K562 (cell line): ENCODE measurements around the gene RXRB. TPM values are rescaled to one million over a fixed set of nuclear protein-coding genes. Genes with fewer than 3 reads are reported as not detected.
A peak's percentile ranks its signal among the peaks of the same experiment; 100 is the strongest.

Experiments used
- ARID2 ChIP-seq: fragments of 450-650 bp; IDR thresholded peaks from 2 replicates; pipeline ENCODE4 v1.6.1; 2017; ENCODE audit warnings: antibody characterized with exemption, mild to moderate bottlenecking
- ARNT ChIP-seq, 2 experiments: fragments of 450-650 bp; IDR thresholded peaks; 2 replicates each; pipeline ENCODE4 v1.6.1; 2016; ENCODE audit warnings: mild to moderate bottlenecking in 1 of 2
- CBFA2T3 ChIP-seq: fragments of 450-650 bp; IDR thresholded peaks from 2 replicates; pipeline ENCODE4 v1.6.1; 2017
- CREM ChIP-seq: IDR thresholded peaks from 2 replicates; pipeline ENCODE4 v1.6.1; 2014; ENCODE audit warnings: antibody characterized with exemption, low read depth
- CUX1 ChIP-seq: fragments of 200-800 bp; sonication (Bioruptor generic); IDR thresholded peaks from 2 replicates; pipeline ENCODE4 v1.6.1; 2016; ENCODE audit warnings: missing genetic modification characterization, missing compliant biosample characterization
- FOXA3 ChIP-seq, 2 experiments: fragments of 450-650 bp in 1 of 2; sonication (generic) in 1 of 2; formaldehyde crosslinking; IDR thresholded peaks in 1 of 2; conservative IDR thresholded peaks in 1 of 2; 2 replicates each; pipeline versions ENCODE4 v1.4.0 to v1.8.0; 2020 to 2022; ENCODE audit warnings: mild to moderate bottlenecking in 2 of 2, missing genetic modification reagents in 1 of 2
- GABPA ChIP-seq: fragments of 200-800 bp; sonication (Bioruptor generic); conservative IDR thresholded peaks from 2 replicates; pipeline ENCODE4 v1.6.1; 2016; ENCODE audit warnings: low read depth, missing genetic modification characterization, missing compliant biosample characterization
- HDAC1 ChIP-seq, 2 experiments: fragments of 450-650 bp; IDR thresholded peaks; 2 replicates each; pipeline ENCODE4 v1.6.1; 2016 to 2017; ENCODE audit warnings: inconsistent platforms in 1 of 2, mild to moderate bottlenecking in 1 of 2, moderate library complexity in 1 of 2
- MXI1 ChIP-seq: IDR thresholded peaks from 2 replicates; pipeline ENCODE4 v1.6.1; 2011; ENCODE audit warnings: low read depth, mild to moderate bottlenecking, improper control_type of control experiment, low read length
- NR1H2 ChIP-seq: sonication (generic); formaldehyde crosslinking; IDR thresholded peaks from 2 replicates; pipeline ENCODE4 v1.4.0; 2020; ENCODE audit warnings: mild to moderate bottlenecking, missing genetic modification reagents
- PHF8 ChIP-seq: fragments of 200-600 bp; sonication (generic); IDR thresholded peaks from 2 replicates; pipeline ENCODE4 v1.6.1; 2012; ENCODE audit warnings: mixed run types, mild to moderate bottlenecking, inconsistent platforms, low read length, moderate library complexity, borderline replicate concordance
- POLR2A ChIP-seq: fragments of 450-650 bp; conservative IDR thresholded peaks from 2 replicates; pipeline ENCODE4 v1.6.1; 2016
- PRPF4 ChIP-seq: fragments of 200-400 bp; formaldehyde crosslinking; IDR thresholded peaks from one replicate; pipeline ENCODE4 v1.6.1; 2017; ENCODE audit warnings: low read length, low read depth, mild to moderate bottlenecking; ENCODE audit not compliant: insufficient read depth, poor library complexity, severe bottlenecking
- RCOR1 ChIP-seq, 2 experiments: IDR thresholded peaks; 2 replicates each; pipeline ENCODE4 v1.6.1; 2012; ENCODE audit warnings: low read depth in 2 of 2, low read length in 2 of 2, borderline replicate concordance in 1 of 2, improper control_type of control experiment in 1 of 2
- RHOXF2B ChIP-seq: fragments of 250-450 bp; sonication (Bioruptor Pico); conservative IDR thresholded peaks from 2 replicates; pipeline ENCODE4 v1.5.1; 2021
- SMAD1 ChIP-seq: fragments of 150-350 bp; IDR thresholded peaks from 2 replicates; pipeline ENCODE4 v1.6.1; 2014; ENCODE audit warnings: low read length, low read depth; ENCODE audit not compliant: partially characterized antibody
- TAF7 ChIP-seq: fragments of 450-650 bp; IDR thresholded peaks from 2 replicates; pipeline ENCODE4 v1.6.1; 2016; ENCODE audit warnings: missing genetic modification characterization, missing compliant biosample characterization
- TEAD4 ChIP-seq, 2 experiments: sonication (generic) in 1 of 2; formaldehyde crosslinking in 1 of 2; IDR thresholded peaks; 2 replicates each; pipeline versions ENCODE4 v1.6.1 to v1.8.0; 2012 to 2022; ENCODE audit warnings: borderline replicate concordance in 1 of 2, inconsistent platforms in 1 of 2, low read length in 1 of 2, mild to moderate bottlenecking in 1 of 2, missing genetic modification reagents in 1 of 2
- ZBTB12 ChIP-seq: fragments of 250-450 bp; sonication (Bioruptor Pico); IDR thresholded peaks from 2 replicates; pipeline ENCODE4 v1.4.0; 2020
- ZNF79 ChIP-seq: fragments of 250-450 bp; sonication (Bioruptor Pico); IDR thresholded peaks from 2 replicates; pipeline ENCODE4 v1.4.0; 2020; ENCODE audit warnings: low read depth, mild to moderate bottlenecking, moderate library complexity
- polyA plus RNA-seq, 8 experiments: library from polyadenylated mRNA; depleted of rRNA in 4 of 8; stranded (reverse) in 5 of 8; unstranded in 3 of 8; fragments of >200 nt; fragmentation: Nextera tagmentation in 2 of 8; fragmentation: Illumina TruSeq in 1 of 8; extraction: Ambion mirVana in 2 of 8; extraction: Trizol in 1 of 8; gene quantifications; 2 replicates each; pipeline versions ENCODE4 v1.2.1 to v1.2.3, GENCODE V29; 2011 to 2014; ENCODE audit warnings: inconsistent platforms in 1 of 8, missing spikeins in 1 of 8
- total RNA-seq, 7 experiments: library from RNA; depleted of rRNA in 6 of 7; stranded (reverse); fragments of >200 nt in 6 of 7; fragmentation: Illumina TruSeq in 2 of 7; extraction: Trizol in 2 of 7; gene quantifications; 2 replicates each; pipeline versions ENCODE4 v1.2.1 to v1.2.3, GENCODE V29; 2011 to 2021; ENCODE audit warnings: low replicate concordance in 1 of 7

RXRB gene
- total and polyA plus RNA-seq, 9 of the 15 experiments (the other 6 are each of a cell fraction or from before 2014, with no cell fraction given): 0.76 to 35.5 (median 18.4) TPM

GRCh38 chr6:33248932-33249731 lies 48.7 kb upstream of the RXRB start (continued):
- TF ChIP-seq CUX1 (CRISPR knock-in tag) (no peak), CBFA2T3 (peak; percentile 28; the same call in 1 of the 2 replicates), PRPF4 (no peak), TEAD4 (IDR thresholded peaks at IDR 0.05; ENCODE audit: low read length) (no peak; the same call in 1 of the 2 replicates), TEAD4 (CRISPR knock-in tag; IDR thresholded peaks at IDR 0.05; ENCODE audit: borderline replicate concordance) (no peak), GABPA (tag) (peak; percentile 18), SMAD1 (peak; percentile 24), TAF7 (tag) (peak; percentile 75), RHOXF2B (no peak), ARNT (IDR thresholded peaks at IDR 0.05) (no peak), MXI1 (0 out of 2 replicates have a peak, but pooled peaks have one; percentile 9), ARID2 (peak; percentile 43; the same call in 1 of the 2 replicates), ZNF79 (CRISPR knock-in tag) (no peak), POLR2A (peak; percentile 96), PHF8 (peak; percentile 96), HDAC1 (IDR thresholded peaks at IDR 0.05) (peak in 1 of 2 experiments; percentile 40; a peak in 2 of 4 replicates), RCOR1 (IDR thresholded peaks at IDR 0.05; ENCODE audit: borderline replicate concordance in 1 of 2, low read depth in 2 of 2, low read length in 2 of 2) (peak; percentile 2 to 97; a peak in 2 of 4 replicates), ZBTB12 (CRISPR knock-in tag) (no peak), NR1H2 (CRISPR knock-in tag) (0 out of 2 replicates have a peak, but pooled peaks have one; percentile 12), FOXA3 (CRISPR knock-in tag; conservative IDR thresholded peaks at IDR 0.05 in 1 of 2, IDR thresholded peaks at IDR 0.05 in 1 of 2) (peak in 1 of 2 experiments; percentile 58; a peak in 2 of 4 replicates), CREM (peak; percentile 78)
